Left lung (tissue), 10 donors: ENCODE measurements around the gene DKK3. TPM values are rescaled to one million over a fixed set of nuclear protein-coding genes. Genes with fewer than 3 reads are reported as not detected.

Experiments used
- ATAC-seq: fragments of 200-7000 bp; cut with Tn5 transposase; one replicate; pipeline ENCODE4 v1.9.1; 2020; ENCODE audit warnings: moderate library complexity
- DNase-seq, 4 donors: peaks; one replicate each; pipeline ENCODE4 v3.0.0-alpha.2; 2013 to 2020
- H3K27ac ChIP-seq, 2 donors: fragments of 200-600 bp; sonication (generic) in 1 of 2; one replicate each; pipeline versions ENCODE4 v1.5.0 to v1.8.0; 2020 to 2021
- H3K27me3 ChIP-seq, 2 donors: fragments of 200-600 bp; sonication (generic) in 1 of 2; one replicate each; pipeline versions ENCODE4 v1.5.0 to v1.8.0; 2020 to 2021
- H3K36me3 ChIP-seq, 2 donors: fragments of 200-600 bp; sonication (generic) in 1 of 2; one replicate each; pipeline versions ENCODE4 v1.5.0 to v1.8.0; 2020 to 2021
- H3K4me1 ChIP-seq, 2 donors: fragments of 200-600 bp; one replicate each; pipeline ENCODE4 v1.8.0; 2021
- H3K4me3 ChIP-seq, 2 donors: fragments of 200-600 bp; sonication (generic) in 1 of 2; one replicate each; pipeline versions ENCODE4 v1.5.0 to v1.8.0; 2020 to 2021; ENCODE audit warnings: mild to moderate bottlenecking in 1 of 2
- H3K9me3 ChIP-seq, 2 donors: fragments of 200-600 bp; sonication (generic) in 1 of 2; one replicate each; pipeline versions ENCODE4 v1.5.0 to v1.8.0; 2020 to 2021
- intact Hi-C, 2 donors: fragments of 100-400 bp; cut with DNase I; formaldehyde crosslinking; loops; one replicate each; pipeline versions ENCODE4 v1.11.2 to v1.14.2; 2022
- polyA plus RNA-seq, 6 donors: library from polyadenylated mRNA; unstranded; fragments of 120-200 nt; gene quantifications; one replicate each; pipeline ENCODE4 v1.2.1, GENCODE V29; 2013; ENCODE audit not compliant: insufficient read length in 6 of 6
- total RNA-seq, 2 donors: library from RNA; stranded (reverse); fragmentation: NEBNext Ultra II Directional; extraction: Animal tissue kit (Norgen Biotek cat#: 25700); gene quantifications; one replicate each; pipeline ENCODE4 v1.2.1, GENCODE V29; 2021
- TF ChIP-seq, protein P1 (sequence below), 2 donors: fragments of 200-600 bp; sonication (generic) in 1 of 2; IDR thresholded peaks; one replicate each; pipeline versions ENCODE4 v1.5.0 to v1.8.0; 2021; ENCODE audit warnings: antibody characterized with exemption in 2 of 2
- donor health status: DM: no; HTN: yes; CAD: no.
- donor health status: DM: no; HTN: no; CAD: no.

DKK3 gene
- total and polyA plus RNA-seq, 8 donors: 122 to 198 (median 167) TPM

DNA sequence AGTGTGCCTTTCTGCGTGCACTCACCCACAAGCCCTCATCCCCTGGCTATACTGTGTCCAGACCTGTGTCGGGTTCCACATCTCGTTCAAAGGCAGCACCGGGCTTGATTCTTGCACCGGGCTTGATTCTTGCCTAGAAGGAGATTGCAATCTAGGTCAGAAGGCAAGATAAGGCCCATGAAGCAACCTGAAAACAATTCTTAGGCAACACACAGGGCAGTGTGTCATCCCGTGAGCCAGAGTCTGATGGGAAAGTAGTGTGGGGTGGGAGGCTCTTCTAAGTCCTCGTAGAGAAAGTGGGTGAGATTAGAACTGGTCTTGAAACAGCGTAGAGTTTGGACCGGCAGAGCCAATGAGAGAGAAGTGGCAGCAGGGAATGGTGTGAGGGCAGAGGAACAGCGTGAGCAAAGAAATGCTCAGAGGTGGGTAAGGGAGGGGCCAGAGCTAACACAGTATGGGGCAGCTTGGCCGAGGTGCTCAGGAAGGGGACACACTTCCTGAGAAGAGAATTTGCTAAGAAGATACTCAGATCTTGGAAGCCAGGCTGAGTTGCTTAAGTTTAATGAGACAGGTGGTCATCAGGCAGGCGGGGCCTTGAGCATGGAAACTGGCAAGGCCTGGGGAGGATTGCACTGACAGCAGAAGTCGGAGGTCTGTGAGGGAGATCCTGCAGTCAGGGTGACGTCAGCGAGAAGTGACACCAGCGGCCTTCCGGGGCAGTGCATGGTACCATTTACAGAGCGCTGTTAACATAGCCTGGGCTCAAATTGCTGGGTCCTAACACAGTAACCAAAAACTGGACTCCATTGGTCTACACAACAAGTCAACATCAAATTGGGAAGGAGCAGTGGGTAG lies 40.7 kb upstream of the DKK3 start:
- Histone ChIP-seq H3K4me1 (peaks cover 0 to 26% of the 10 kb centered on the region in 2 donors), H3K27me3 (no peaks in the 10 kb centered on the region), H3K9me3 (no peaks in the 10 kb centered on the region), H3K27ac (no peak overlapping the region), H3K4me3 (no peak overlapping the region), H3K36me3 (no peaks in the 10 kb centered on the region)
- ATAC-seq: no peak
- no peak for DNase-seq
- intact Hi-C loops: loop anchor here in 1 of 2 donors (5.0 to 10.0 kb wide), 2 partner anchors 233 to 254 kb away; no protein-coding TSS in a partner anchor
- TF ChIP-seq, protein P1, sequence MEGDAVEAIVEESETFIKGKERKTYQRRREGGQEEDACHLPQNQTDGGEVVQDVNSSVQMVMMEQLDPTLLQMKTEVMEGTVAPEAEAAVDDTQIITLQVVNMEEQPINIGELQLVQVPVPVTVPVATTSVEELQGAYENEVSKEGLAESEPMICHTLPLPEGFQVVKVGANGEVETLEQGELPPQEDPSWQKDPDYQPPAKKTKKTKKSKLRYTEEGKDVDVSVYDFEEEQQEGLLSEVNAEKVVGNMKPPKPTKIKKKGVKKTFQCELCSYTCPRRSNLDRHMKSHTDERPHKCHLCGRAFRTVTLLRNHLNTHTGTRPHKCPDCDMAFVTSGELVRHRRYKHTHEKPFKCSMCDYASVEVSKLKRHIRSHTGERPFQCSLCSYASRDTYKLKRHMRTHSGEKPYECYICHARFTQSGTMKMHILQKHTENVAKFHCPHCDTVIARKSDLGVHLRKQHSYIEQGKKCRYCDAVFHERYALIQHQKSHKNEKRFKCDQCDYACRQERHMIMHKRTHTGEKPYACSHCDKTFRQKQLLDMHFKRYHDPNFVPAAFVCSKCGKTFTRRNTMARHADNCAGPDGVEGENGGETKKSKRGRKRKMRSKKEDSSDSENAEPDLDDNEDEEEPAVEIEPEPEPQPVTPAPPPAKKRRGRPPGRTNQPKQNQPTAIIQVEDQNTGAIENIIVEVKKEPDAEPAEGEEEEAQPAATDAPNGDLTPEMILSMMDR (IDR thresholded peaks at IDR 0.05): no peak

DNA sequence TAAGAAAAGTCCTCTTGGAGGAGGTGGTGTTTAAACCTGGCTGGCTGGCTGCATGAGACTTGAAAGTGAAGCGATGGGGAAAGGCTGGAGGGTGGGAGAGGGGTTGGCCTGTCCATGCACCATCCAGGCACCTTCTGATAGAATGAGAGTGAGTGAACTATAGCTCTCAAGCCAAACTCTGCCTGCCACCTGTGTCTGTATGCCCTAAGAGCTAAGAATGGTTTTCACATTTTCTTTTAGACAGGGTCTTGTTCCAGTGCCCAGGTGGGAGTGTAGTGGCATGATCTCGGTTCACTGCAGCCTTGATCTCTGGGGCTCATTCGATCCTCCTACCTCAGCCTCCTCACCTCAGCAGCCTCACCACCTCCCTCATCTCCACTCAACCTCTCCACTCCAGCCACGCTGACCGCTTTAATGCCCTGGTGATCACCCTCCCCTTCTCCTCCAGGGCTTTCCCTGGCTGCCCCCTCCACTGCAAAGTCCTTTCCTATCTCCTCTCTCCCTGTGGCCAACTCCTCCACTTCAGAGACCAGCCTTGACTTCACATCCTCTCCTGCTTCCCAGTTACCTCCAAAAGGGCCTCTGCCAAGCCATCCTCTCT lies 38.3 kb upstream of the DKK3 start:
- TF ChIP-seq, protein P1 (IDR thresholded peaks at IDR 0.05): no peak
- intact Hi-C loops: loop anchor here in 1 of 2 donors (5.0 to 10.0 kb wide), 2 partner anchors 236 to 252 kb away; no protein-coding TSS in a partner anchor
- Histone ChIP-seq H3K4me1 (peaks cover 0 to 43% of the 10 kb centered on the region in 2 donors), H3K4me3 (no peak overlapping the region), H3K27ac (no peak overlapping the region), H3K9me3 (no peaks in the 10 kb centered on the region), H3K36me3 (no peaks in the 10 kb centered on the region), H3K27me3 (no peaks in the 10 kb centered on the region)
- no peak for DNase-seq
- ATAC-seq: no peak

DNA sequence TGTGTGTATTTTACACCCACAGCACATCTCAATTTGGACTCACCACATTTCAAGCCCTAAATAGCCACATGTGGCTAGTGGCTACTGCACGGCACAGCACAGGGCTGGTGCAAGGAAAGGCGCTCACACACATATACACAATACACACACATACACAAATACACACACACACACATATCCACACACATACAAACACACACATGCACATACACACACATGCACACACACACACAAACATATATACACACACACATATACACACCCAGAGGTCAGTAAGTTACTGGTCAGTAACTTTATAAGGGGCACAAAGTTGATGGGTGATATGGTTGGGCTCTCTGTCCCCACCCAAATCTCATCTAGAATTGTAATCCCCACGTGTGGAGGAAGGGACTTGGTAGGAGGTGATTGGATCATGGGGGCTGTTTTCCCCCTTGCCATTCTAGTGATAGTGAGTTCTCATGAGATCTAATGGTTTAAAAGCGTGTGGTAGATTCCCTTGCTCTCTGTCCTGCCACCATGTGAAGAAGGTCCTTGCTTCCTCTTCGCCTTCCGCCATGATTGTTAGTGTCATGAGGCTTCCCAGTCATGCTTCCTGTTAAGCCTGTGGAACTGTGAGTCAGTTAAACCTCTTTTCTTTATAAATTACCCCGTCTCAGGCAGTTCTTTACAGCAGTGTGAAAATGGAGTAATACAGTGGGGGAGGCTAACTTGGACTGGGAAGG lies 37.6 kb upstream of the DKK3 start:
- TF ChIP-seq, protein P1 (IDR thresholded peaks at IDR 0.05): no peak
- Histone ChIP-seq H3K9me3 (no peaks in the 10 kb centered on the region), H3K27me3 (no peaks in the 10 kb centered on the region), H3K4me1 (peaks cover 0 to 43% of the 10 kb centered on the region in 2 donors), H3K4me3 (no peak overlapping the region), H3K36me3 (no peaks in the 10 kb centered on the region), H3K27ac (no peak overlapping the region)
- no peak for ATAC-seq
- DNase-seq: no peak
- intact Hi-C loops: loop anchor here in 1 of 2 donors (5.0 to 10.0 kb wide), 2 partner anchors 236 to 251 kb away; no protein-coding TSS in a partner anchor

DNA sequence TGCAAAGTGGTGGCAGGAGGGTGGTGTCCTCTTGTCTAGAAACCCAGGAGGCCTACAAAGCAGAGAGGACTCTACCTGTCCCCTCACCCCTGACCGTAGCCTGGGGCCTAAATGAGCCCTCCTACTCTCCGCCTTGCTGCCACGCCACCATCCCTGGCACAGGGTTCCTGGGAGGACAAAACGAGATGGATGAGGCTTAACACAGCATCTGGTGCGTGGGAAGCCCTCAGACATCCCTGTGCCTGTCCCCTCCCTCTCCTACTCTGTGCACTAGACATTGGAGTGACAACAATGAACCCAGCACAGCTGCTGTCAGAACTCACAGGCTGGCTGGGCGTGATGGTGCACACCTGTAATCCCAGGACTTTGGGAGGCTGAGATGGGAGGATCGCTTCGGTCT lies 36.4 kb upstream of the DKK3 start:
- H3K4me1 ChIP-seq: peaks cover 0 to 43% of the 10 kb centered on the region in 2 donors

More for the DNA sequence above, 36.4 kb upstream of the DKK3 start:
- TF ChIP-seq, protein P1 (IDR thresholded peaks at IDR 0.05): no peak
- H3K9me3 ChIP-seq: no peaks in the 10 kb centered on the region
- ATAC-seq: no peak
- no peak for DNase-seq
- no peak overlapping the region for H3K4me3 ChIP-seq
- no peaks in the 10 kb centered on the region for H3K36me3 ChIP-seq
- no peaks in the 10 kb centered on the region for H3K27me3 ChIP-seq
- H3K27ac ChIP-seq: peak overlapping the region; percentile 79 to 81
- intact Hi-C loops: loop anchor here in 1 of 2 donors (5.0 to 10.0 kb wide), 3 partner anchors 112 to 250 kb away; no protein-coding TSS in a partner anchor
